Head of caudate nucleus (tissue), 42 donors: ENCODE results near the gene OSBPL2.

Source experiments
- DNase-seq, 42 donors: peaks; one replicate each; pipeline versions ENCODE4 v3.0.0 to v3.0.0-alpha.2; 2020 to 2021; ENCODE audit warnings: mixed read lengths in 7 of 42
- intact Hi-C: fragments of 100-400 bp; cut with DNase I; formaldehyde crosslinking; loops from one replicate; pipeline ENCODE4 v1.15.0; 2022

Gene OSBPL2

GRCh38 chr20:62237801-62238568, at the start of gene OSBPL2:
Gene OSBPL2 (plus strand): TSS chr20:62238521. CDS start chr20:62256185, 17,664 bp downstream.
- intact Hi-C loops = loop anchor here (2.0 to 10.0 kb wide), 2 partner anchors 17 to 93 kb away; partner anchors contain the start of genes HRH3, PSMA7 and SS18L1
- peak; percentile 98 to 100 (median 100) for DNase-seq

- no peak for DNase-seq
- intact Hi-C loops = no loop called here
These were observed 47.5 kb upstream of the OSBPL2 start for GRCh38 chr20:62190639-62191411.

- intact Hi-C loops = no loop called here
- DNase-seq = peak in 2 of 42 donors; percentile 8 to 32
These were observed 46.4 kb upstream of the OSBPL2 start for GRCh38 chr20:62191781-62192559.

- intact Hi-C loops = no loop called here
- peak in 1 of 42 donors; percentile 21 for DNase-seq
These were observed 45.7 kb upstream of the OSBPL2 start for GRCh38 chr20:62192635-62193034.

- intact Hi-C loops = no loop called here
- peak in 1 of 42 donors; percentile 30 for DNase-seq
These were observed 45.0 kb upstream of the OSBPL2 start for GRCh38 chr20:62193079-62194025.

DNA sequence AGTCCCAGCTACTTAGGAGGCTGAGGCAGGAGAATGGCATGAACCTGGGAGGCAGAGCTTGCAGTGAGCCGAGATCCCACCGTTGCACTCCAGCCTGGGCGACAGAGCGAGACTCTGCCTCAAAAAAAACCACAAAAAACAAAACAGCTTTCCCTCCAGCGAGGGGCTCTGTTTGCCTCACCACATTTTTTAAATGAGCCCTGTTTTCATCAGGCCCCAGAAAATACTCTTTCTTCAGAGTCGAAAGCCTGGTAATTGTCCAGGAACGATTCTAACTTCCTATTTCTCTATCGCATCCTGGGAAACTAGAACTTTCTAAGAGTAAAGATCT, 43.3 kb upstream of the OSBPL2 start:
- intact Hi-C loops = no loop called here
- no peak for DNase-seq

DNA sequence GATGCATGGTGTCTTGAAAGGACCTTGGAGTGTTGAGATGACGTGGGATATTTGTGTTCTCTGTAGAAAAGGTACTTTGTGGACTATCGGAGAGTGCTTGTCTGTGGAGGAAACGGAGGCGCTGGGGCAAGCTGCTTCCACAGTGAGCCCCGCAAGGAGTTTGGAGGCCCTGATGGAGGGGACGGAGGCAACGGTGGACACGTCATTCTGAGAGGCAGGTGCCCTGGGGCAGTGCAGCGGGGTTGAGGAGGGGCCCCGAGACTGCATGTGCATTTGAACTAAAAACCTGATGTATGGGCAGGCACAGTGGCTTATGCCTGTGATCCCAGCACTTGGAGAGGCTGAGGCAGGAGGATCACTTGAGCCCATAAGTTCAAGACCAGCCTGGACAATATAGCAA, 42.6 kb upstream of the OSBPL2 start:
- intact Hi-C loops = no loop called here
- peak in 1 of 42 donors; percentile 23 for DNase-seq

DNA sequence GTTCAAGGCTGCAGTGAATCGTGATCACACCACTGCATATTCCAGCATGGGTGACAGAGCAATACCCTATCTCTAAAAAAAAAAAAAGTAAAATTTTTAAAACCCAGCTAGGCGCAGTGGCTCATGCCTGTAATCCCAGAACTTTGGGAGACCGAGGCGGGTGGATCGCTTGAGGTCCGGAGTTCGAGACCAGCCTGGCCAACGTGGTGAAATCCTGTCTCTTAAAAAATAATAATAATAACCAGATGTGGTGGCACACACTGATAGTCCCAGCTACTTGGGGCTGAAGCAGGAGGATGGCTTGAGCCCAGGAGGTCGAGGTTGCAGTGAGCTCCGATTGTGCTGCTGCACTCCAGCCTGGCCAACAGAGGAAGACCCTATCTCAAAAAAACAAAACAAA, 42.0 kb upstream of the OSBPL2 start:
- peak in 1 of 42 donors; percentile 26 for DNase-seq
- intact Hi-C loops = no loop called here

- intact Hi-C loops = no loop called here
- DNase-seq = peak in 1 of 42 donors; percentile 24
These were observed 41.0 kb upstream of the OSBPL2 start for GRCh38 chr20:62197311-62197710.

DNA sequence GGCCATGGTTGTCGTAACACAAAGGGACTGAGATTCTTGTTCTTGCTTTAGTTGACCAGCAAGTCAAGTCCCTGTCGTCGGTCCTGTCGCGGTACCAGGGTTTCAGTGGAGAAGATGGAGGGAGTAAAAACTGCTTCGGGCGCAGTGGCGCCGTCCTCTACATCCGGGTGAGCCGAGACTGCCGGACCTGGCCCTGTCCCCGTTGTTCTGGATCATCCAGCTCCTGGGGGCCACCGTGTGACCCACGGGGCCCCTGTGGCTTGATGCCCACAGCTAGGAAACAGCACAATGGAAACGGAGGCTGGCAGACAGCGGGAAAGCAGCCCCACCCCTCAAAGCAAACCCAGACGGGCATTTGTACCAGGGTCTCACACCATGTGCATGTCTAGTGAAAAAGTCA, 40.5 kb upstream of the OSBPL2 start:
- intact Hi-C loops = no loop called here
- no peak for DNase-seq

DNA sequence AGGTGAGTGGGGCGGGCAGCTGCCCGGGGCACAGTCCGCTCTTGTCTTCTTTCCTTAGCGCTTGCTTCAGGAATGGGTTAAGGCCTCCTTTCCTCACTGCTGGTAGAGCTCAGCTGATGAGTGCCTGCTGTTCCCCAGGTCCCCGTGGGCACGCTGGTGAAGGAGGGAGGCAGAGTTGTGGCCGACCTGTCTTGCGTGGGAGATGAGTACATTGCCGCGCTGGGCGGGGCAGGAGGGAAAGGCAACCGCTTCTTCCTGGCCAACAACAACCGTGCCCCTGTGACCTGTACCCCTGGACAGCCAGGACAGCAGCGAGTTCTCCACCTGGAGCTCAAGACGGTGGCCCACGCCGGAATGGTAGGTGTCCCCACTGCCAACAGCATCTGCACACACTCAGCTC, 39.8 kb upstream of the OSBPL2 start:
- peak in 1 of 42 donors; percentile 27 for DNase-seq
- intact Hi-C loops = no loop called here

GRCh38 chr20:62198931-62199330, 39.4 kb upstream of the OSBPL2 start:
- DNase-seq = peak in 2 of 42 donors; percentile 23 to 25
- intact Hi-C loops = no loop called here

DNA sequence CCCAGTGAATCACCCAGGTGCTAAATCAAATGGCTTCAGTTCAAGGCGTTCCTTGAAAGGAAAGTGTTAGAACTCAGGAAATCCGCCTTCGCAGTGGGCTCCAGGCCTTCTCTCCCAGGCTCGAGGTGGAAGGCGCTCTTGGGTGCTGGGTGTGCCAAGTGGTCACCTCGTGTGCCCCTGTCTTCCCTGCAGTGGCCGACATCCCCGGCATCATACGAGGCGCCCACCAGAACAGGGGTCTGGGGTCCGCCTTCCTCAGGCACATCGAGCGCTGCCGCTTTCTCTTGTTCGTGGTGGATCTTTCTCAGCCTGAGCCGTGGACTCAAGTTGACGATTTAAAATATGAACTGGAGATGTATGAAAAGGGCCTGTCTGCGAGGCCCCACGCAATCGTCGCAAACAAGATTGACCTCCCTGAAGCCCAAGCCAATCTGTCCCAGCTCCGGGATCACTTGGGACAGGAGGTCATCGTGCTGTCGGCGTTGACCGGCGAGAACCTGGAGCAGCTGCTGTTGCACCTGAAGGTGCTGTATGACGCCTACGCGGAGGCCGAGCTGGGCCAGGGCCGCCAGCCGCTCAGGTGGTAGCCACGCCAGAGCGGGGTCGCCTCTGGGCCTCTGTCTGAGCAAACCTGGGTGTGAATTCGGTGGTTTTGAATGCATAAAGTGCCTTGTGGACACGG, 37.7 kb upstream of the OSBPL2 start:
- intact Hi-C loops = no loop called here
- DNase-seq = peak in 2 of 42 donors; percentile 25 to 27

- DNase-seq = peak in 1 of 42 donors; percentile 22
These were observed 36.9 kb upstream of the OSBPL2 start for GRCh38 chr20:62201173-62202082.

DNA sequence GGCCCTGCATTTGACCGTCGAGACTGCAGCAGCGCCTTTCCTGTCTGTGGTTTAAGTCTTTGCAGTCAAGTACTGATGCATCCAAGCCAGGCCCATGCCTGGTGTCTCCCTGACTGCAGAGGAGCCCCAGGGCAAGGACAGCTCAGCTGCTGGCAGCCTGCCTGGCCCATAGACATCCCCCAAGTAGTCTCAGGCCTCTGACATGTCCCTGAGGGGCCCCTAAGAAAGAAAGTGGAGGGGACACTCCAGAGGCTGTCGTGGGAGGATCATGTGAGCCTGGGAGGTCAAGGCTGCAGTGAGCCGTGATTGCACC, 36.3 kb upstream of the OSBPL2 start:
- intact Hi-C loops = no loop called here
- DNase-seq = no peak

More at GRCh38 chr20:62201173-62202082, 36.9 kb upstream of the OSBPL2 start:
- intact Hi-C loops = no loop called here

DNA sequence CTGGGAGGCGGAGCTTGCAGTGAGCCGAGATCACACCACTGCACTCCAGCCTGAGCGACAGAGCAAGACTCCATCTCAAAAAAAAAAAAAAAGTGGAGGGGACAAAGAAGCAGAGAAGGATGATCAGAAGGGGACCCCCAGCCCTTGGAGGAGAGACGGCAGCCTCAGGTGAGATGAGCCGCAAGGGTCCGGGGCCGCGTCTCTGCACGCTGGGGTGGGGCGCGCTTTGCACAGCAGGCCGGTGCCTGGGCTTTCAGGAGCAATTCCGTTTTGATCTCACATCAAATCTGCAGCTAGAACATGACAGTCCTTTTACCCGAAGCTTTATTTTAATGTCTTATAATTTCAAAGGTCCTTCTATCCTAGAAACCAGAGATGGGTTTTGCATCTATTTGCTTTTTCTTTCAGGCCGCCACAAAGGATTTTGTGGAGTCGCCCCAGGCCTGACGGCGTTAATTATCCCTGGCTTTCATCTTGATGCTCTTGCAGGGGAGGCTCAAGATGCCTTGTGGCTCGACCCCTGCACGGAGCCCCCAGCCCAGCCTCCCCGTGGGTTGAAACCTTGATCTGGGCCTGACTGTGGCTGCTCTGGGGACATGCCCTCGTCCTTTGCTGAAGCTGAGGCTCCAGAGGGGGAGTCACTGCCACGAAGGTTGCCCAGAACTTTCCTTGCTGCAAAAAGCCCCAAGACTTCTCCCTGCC, 35.5 kb upstream of the OSBPL2 start:
- peak in 1 of 42 donors; percentile 22 for DNase-seq
- intact Hi-C loops = no loop called here
